ENCODE measurements around the gene ROCK2. TPM values are rescaled to one million over a fixed set of nuclear protein-coding genes. Genes with fewer than 3 reads are reported as not detected.

The ROCK2 gene
- polyA plus RNA-seq, 1 of the 3 experiments (the other 2 are of a cell fraction), result 4.2 TPM

GRCh38 chr2:11321847-11322246 lies 22.6 kb downstream of the ROCK2 start:
- TF ChIP-seq YY1 (IDR thresholded peaks at IDR 0.05; ENCODE audit: low read depth) (no peak), ELF1 (IDR thresholded peaks at IDR 0.05) (no peak), RAD21 (IDR thresholded peaks at IDR 0.05; ENCODE audit: low read length) (no peak), USF2 (IDR thresholded peaks at IDR 0.05; ENCODE audit: borderline replicate concordance, low read depth, low read length) (no peak), GATA2 (CRISPR knock-in tag; IDR thresholded peaks at IDR 0.05) (no peak), SMC3 (IDR thresholded peaks at IDR 0.05; ENCODE audit: low read depth, low read length) (no peak), POLR2AphosphoS5 (IDR thresholded peaks at IDR 0.05; ENCODE audit: low read depth, low read length) (no peak), GABPA (IDR thresholded peaks at IDR 0.05; ENCODE audit: low read depth) (no peak), RXRA (IDR thresholded peaks at IDR 0.05; ENCODE audit: borderline replicate concordance, low read depth) (no peak)
- DNase-seq, result no peak
- peaks cover 70% of the 10 kb centered on the region for H4K20me1 ChIP-seq (ENCODE audit: insufficient read depth)
- peaks cover 0 to 7% of the 10 kb centered on the region in 2 experiments for H3K36me3 ChIP-seq (replicated peaks in 1 of 2; ENCODE audit: control insufficient read depth in 1 of 2, insufficient read depth in 2 of 2, low read length in 1 of 2)
- no peak overlapping the region for H3K4me2 ChIP-seq
- ChIA-PET POLR2A (no interaction called here), CTCF (interaction anchor here (1.0 to 1.2 kb wide), 2 partner anchors 12 to 131 kb away, joined by 3 to 6 read pairs; no protein-coding TSS in a partner anchor)
- H3K9me2 ChIP-seq, result no peaks in the 10 kb centered on the region
- 98% methylated on average over 3 of the region's 3 CpGs for WGBS (ENCODE audit: low lambda C conversion rate)
- H3K79me2 ChIP-seq (ENCODE audit: insufficient read depth), result peaks cover 91% of the 10 kb centered on the region
- peaks cover 5% of the 10 kb centered on the region for H3F3A ChIP-seq (replicated peaks; ENCODE audit: insufficient read depth)
- H3K4me3 ChIP-seq (ENCODE audit: low read depth in 2 of 2, low read length in 1 of 2), result no peak overlapping the region
- no peak overlapping the region for H3K27ac ChIP-seq (ENCODE audit: low read depth in 2 of 2, low read length in 1 of 2)
- no peaks in the 10 kb centered on the region for H3K9me3 ChIP-seq
- no peak overlapping the region for H2AFZ ChIP-seq (ENCODE audit: low read depth)
- no peak overlapping the region for H3K9ac ChIP-seq
- H3K27me3 ChIP-seq (ENCODE audit: insufficient read depth), result no peaks in the 10 kb centered on the region
- no peaks in the 10 kb centered on the region; a peak in 2 of 4 replicates for H3K4me1 ChIP-seq (ENCODE audit: control insufficient read depth in 1 of 2, insufficient read depth in 2 of 2, low read depth in 1 of 2, low read length in 1 of 2)

GRCh38 chr2:11320698-11321492 lies 23.5 kb downstream of the ROCK2 start:
- no peak overlapping the region for H3K4me3 ChIP-seq (ENCODE audit: low read depth in 2 of 2, low read length in 1 of 2)
- no peak overlapping the region for H3K27ac ChIP-seq (ENCODE audit: low read depth in 2 of 2, low read length in 1 of 2)
- peaks cover 70% of the 10 kb centered on the region for H4K20me1 ChIP-seq (ENCODE audit: insufficient read depth)
- H3K27me3 ChIP-seq (ENCODE audit: insufficient read depth), result no peaks in the 10 kb centered on the region
- H3K9me3 ChIP-seq, result no peaks in the 10 kb centered on the region
- CTCF ChIA-PET, result interaction anchor here (1.1 to 1.6 kb wide), 5 partner anchors 10 to 263 kb away, joined by 3 to 8 read pairs (median 4); no protein-coding TSS in a partner anchor
- peaks cover 0 to 1% of the 10 kb centered on the region in 2 experiments; a peak in 2 of 4 replicates for H3K4me1 ChIP-seq (ENCODE audit: control insufficient read depth in 1 of 2, insufficient read depth in 2 of 2, low read depth in 1 of 2, low read length in 1 of 2)
- 96% methylated on average over 17 of the region's 17 CpGs for WGBS (ENCODE audit: low lambda C conversion rate)
- no peaks in the 10 kb centered on the region for H3K9me2 ChIP-seq
- H3K4me2 ChIP-seq, result no peak overlapping the region
- H3K79me2 ChIP-seq (ENCODE audit: insufficient read depth), result peaks cover 91% of the 10 kb centered on the region
- peaks cover 10% of the 10 kb centered on the region for H3F3A ChIP-seq (replicated peaks; ENCODE audit: insufficient read depth)
- POLR2A ChIA-PET, result no interaction called here
- H2AFZ ChIP-seq (ENCODE audit: low read depth), result no peak overlapping the region
- H3K9ac ChIP-seq, result no peak overlapping the region
- peaks cover 0 to 1% of the 10 kb centered on the region in 2 experiments for H3K36me3 ChIP-seq (replicated peaks in 1 of 2; ENCODE audit: control insufficient read depth in 1 of 2, insufficient read depth in 2 of 2, low read length in 1 of 2)
- DNase-seq, result no peak
- TF ChIP-seq MXI1 (IDR thresholded peaks at IDR 0.05; ENCODE audit: low read depth, low read length) (no peak), RAD21 (IDR thresholded peaks at IDR 0.05; ENCODE audit: low read length) (peak; percentile 8; the same call in 1 of the 2 replicates)

- DNase-seq, result no peak
- Histone ChIP-seq H3K9me3 (no peaks in the 10 kb centered on the region), H3K4me3 (ENCODE audit: low read depth in 2 of 2, low read length in 1 of 2) (no peak overlapping the region), H3K36me3 (replicated peaks in 1 of 2; ENCODE audit: control insufficient read depth in 1 of 2, insufficient read depth in 2 of 2, low read length in 1 of 2) (no peaks in the 10 kb centered on the region), H3K27ac (ENCODE audit: low read depth in 2 of 2, low read length in 1 of 2) (no peak overlapping the region), H3K4me1 (ENCODE audit: control insufficient read depth in 1 of 2, insufficient read depth in 2 of 2, low read depth in 1 of 2, low read length in 1 of 2) (peaks cover 2 to 4% of the 10 kb centered on the region in 2 experiments; a peak in 2 of 4 replicates), H3K79me2 (ENCODE audit: insufficient read depth) (peaks cover 91% of the 10 kb centered on the region), H4K20me1 (ENCODE audit: insufficient read depth) (peaks cover 68% of the 10 kb centered on the region), H3K9ac (no peak overlapping the region), H2AFZ (ENCODE audit: low read depth) (no peak overlapping the region), H3K9me2 (no peaks in the 10 kb centered on the region), H3K27me3 (ENCODE audit: insufficient read depth) (no peaks in the 10 kb centered on the region), H3K4me2 (no peak overlapping the region), H3F3A (replicated peaks; ENCODE audit: insufficient read depth) (peaks cover 10% of the 10 kb centered on the region)
- ChIA-PET CTCF (interaction anchor here (1.1 to 1.6 kb wide), 4 partner anchors 11 to 264 kb away, joined by 3 to 8 read pairs (median 4); no protein-coding TSS in a partner anchor), POLR2A (no interaction called here)
- no peak for TF ChIP-seq GABPA (IDR thresholded peaks at IDR 0.05; ENCODE audit: low read depth)
- no peak for TF ChIP-seq GATA2 (CRISPR knock-in tag; IDR thresholded peaks at IDR 0.05)
Observed at GRCh38 chr2:11319939-11320338, 24.5 kb downstream of the ROCK2 start.

Data from SK-N-SH (cell line).